ENCODE measurements around the gene HSD11B1. TPM values are rescaled to one million over a fixed set of nuclear protein-coding genes. Genes with fewer than 3 reads are reported as not detected.

Gene HSD11B1
- not detected in 2 replicates for polyA plus RNA-seq
- polyA minus RNA-seq = not detected in 2 replicates

DNA sequence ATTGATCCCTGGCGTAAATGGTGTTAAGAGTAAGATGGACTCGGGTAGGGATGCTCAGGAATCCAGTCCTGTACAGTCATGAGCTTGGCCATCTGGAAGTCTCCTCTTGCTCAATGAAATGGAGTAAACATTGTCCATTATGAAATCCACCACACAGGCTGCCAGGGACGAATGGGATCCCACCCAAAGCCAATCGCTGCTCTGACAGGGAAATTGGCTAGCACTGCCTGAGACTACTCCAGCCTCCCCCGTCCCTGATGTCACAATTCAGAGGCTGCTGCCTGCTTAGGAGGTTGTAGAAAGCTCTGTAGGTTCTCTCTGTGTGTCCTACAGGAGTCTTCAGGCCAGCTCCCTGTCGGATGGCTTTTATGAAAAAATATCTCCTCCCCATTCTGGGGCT is at the start of gene HSD11B1:
TSS of gene HSD11B1 (plus strand) at position 263 of the 400 bp plus-strand sequence. CDS start at position 360, 97 bp downstream.
- Histone ChIP-seq H3K4me2 (ENCODE audit: low read length) (no peak within 1 kb of the TSS), H3K9me2 (ENCODE audit: insufficient read depth, low read length) (no peaks in the 10 kb centered on the region), H3K27ac (ENCODE audit: low read length) (no peak within 1 kb of the TSS), H3K9me3 (ENCODE audit: low read length) (no peaks in the 10 kb centered on the region), H3K36me3 (ENCODE audit: insufficient read depth, low read length) (no peaks in the 10 kb centered on the region), H3F3A (ENCODE audit: insufficient read depth, low read length, poor library complexity, severe bottlenecking) (no peaks in the 10 kb centered on the region), H3K27me3 (ENCODE audit: insufficient read depth, low read depth, low read length) (no peaks in the 10 kb centered on the region), H3K79me2 (replicated peaks; ENCODE audit: insufficient read depth, low read length) (no peaks in the 10 kb centered on the region), H3K9ac (ENCODE audit: low read length) (no peak within 1 kb of the TSS), H3K4me3 (ENCODE audit: low read length) (no peak within 1 kb of the TSS), H4K20me1 (ENCODE audit: insufficient read depth) (no peaks in the 10 kb centered on the region), H2AFZ (ENCODE audit: low read depth, low read length) (no peak within 1 kb of the TSS)
- TF ChIP-seq EZH2 (IDR thresholded peaks at IDR 0.05; ENCODE audit: borderline replicate concordance, insufficient read depth, low read length, poor library complexity, severe bottlenecking) = no peak

DNA sequence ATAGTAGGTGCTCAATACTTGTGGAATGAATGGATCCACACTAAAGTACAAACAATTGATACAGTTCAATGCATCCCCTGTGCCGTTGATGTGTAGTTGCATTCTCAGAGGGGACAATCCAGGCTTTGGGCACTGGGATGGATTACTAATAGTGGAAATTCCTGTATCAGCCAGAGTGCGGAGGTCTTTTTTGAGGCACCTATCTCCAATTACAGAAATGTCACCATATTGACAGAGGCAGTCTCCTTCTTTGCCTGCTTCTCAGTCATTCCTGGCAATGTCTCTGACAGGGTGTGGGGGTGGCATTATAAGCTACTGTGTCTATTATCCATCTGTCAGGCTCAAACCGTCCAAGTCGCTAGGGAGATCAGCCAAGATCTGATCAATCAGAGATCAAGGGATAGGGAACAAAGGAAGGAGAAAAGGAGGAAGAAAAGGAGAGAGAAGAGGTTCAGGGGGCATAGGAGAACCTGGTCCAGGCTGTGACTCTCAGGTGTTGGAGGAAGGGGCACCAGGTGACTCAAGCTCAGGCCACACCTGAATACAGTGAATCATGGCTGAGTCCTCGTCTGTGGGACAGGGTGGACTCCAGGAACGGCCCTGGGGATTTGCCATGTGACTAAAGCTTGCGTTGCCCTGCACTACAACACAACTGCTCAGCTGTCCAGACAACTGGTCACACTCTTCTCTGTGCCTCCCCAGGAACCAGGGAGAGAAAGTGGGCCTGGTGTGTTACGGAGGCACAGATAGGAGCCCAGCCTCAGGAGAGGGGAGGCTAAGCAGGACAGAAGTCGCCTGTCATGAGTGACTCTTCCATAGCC is 49.0 kb upstream of the HSD11B1 start:
- Histone ChIP-seq H2AFZ (ENCODE audit: low read depth, low read length) (no peak overlapping the region), H3K9ac (ENCODE audit: low read length) (no peak overlapping the region), H3K4me3 (ENCODE audit: low read length) (no peak overlapping the region), H3K27ac (ENCODE audit: low read length) (no peak overlapping the region), H3K79me2 (replicated peaks; ENCODE audit: insufficient read depth, low read length) (no peaks in the 10 kb centered on the region), H4K20me1 (ENCODE audit: insufficient read depth) (no peaks in the 10 kb centered on the region), H3F3A (ENCODE audit: insufficient read depth, low read length, poor library complexity, severe bottlenecking) (no peaks in the 10 kb centered on the region), H3K27me3 (ENCODE audit: insufficient read depth, low read depth, low read length) (no peaks in the 10 kb centered on the region), H3K9me2 (ENCODE audit: insufficient read depth, low read length) (no peaks in the 10 kb centered on the region), H3K36me3 (ENCODE audit: insufficient read depth, low read length) (no peaks in the 10 kb centered on the region), H3K4me2 (ENCODE audit: low read length) (no peak overlapping the region), H3K9me3 (ENCODE audit: low read length) (no peaks in the 10 kb centered on the region)
- TF ChIP-seq EZH2 (IDR thresholded peaks at IDR 0.05; ENCODE audit: borderline replicate concordance, insufficient read depth, low read length, poor library complexity, severe bottlenecking) = no peak
- TF ChIP-seq, protein P1, sequence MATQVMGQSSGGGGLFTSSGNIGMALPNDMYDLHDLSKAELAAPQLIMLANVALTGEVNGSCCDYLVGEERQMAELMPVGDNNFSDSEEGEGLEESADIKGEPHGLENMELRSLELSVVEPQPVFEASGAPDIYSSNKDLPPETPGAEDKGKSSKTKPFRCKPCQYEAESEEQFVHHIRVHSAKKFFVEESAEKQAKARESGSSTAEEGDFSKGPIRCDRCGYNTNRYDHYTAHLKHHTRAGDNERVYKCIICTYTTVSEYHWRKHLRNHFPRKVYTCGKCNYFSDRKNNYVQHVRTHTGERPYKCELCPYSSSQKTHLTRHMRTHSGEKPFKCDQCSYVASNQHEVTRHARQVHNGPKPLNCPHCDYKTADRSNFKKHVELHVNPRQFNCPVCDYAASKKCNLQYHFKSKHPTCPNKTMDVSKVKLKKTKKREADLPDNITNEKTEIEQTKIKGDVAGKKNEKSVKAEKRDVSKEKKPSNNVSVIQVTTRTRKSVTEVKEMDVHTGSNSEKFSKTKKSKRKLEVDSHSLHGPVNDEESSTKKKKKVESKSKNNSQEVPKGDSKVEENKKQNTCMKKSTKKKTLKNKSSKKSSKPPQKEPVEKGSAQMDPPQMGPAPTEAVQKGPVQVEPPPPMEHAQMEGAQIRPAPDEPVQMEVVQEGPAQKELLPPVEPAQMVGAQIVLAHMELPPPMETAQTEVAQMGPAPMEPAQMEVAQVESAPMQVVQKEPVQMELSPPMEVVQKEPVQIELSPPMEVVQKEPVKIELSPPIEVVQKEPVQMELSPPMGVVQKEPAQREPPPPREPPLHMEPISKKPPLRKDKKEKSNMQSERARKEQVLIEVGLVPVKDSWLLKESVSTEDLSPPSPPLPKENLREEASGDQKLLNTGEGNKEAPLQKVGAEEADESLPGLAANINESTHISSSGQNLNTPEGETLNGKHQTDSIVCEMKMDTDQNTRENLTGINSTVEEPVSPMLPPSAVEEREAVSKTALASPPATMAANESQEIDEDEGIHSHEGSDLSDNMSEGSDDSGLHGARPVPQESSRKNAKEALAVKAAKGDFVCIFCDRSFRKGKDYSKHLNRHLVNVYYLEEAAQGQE (IDR thresholded peaks at IDR 0.05; ENCODE audit: borderline replicate concordance) = no peak
- TF ChIP-seq, protein P2, sequence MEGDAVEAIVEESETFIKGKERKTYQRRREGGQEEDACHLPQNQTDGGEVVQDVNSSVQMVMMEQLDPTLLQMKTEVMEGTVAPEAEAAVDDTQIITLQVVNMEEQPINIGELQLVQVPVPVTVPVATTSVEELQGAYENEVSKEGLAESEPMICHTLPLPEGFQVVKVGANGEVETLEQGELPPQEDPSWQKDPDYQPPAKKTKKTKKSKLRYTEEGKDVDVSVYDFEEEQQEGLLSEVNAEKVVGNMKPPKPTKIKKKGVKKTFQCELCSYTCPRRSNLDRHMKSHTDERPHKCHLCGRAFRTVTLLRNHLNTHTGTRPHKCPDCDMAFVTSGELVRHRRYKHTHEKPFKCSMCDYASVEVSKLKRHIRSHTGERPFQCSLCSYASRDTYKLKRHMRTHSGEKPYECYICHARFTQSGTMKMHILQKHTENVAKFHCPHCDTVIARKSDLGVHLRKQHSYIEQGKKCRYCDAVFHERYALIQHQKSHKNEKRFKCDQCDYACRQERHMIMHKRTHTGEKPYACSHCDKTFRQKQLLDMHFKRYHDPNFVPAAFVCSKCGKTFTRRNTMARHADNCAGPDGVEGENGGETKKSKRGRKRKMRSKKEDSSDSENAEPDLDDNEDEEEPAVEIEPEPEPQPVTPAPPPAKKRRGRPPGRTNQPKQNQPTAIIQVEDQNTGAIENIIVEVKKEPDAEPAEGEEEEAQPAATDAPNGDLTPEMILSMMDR (IDR thresholded peaks at IDR 0.05; ENCODE audit: poor library complexity, severe bottlenecking) = no peak
- no peak for TF ChIP-seq MXI1 (conservative IDR thresholded peaks at IDR 0.05; ENCODE audit: poor library complexity, severe bottlenecking)
- no peak for TF ChIP-seq POLR2AphosphoS5 (IDR thresholded peaks at IDR 0.05)
- TF ChIP-seq RAD21 (conservative IDR thresholded peaks at IDR 0.05) = no peak
- no peak for TF ChIP-seq TAF1 (IDR thresholded peaks at IDR 0.05; ENCODE audit: low read depth)
- TF ChIP-seq SMC3 (conservative IDR thresholded peaks at IDR 0.05; ENCODE audit: poor library complexity) = no peak
- TF ChIP-seq EP300 (conservative IDR thresholded peaks at IDR 0.05; ENCODE audit: poor library complexity, severe bottlenecking) = no peak
